SKM-1 treated with dmso at 0.1 percent for 144 hours (cell line): ENCODE data around the gene MEFV.

Experiments
- DNase-seq: peaks from one replicate; lab custom pipeline; 2025; ENCODE audit not compliant: unreplicated experiment; lab: John Stamatoyannopoulos, UW

The MEFV gene

GRCh38 chr16:3268294-3268693 is 11.9 kb upstream of the MEFV start:
- no peak for DNase-seq

- DNase-seq = peak; percentile 47
Measured at GRCh38 chr16:3266873-3267537, 10.6 kb upstream of the MEFV start.

- peak; percentile 97 for DNase-seq
Measured at GRCh38 chr16:3264137-3265036, 8.0 kb upstream of the MEFV start.

GRCh38 chr16:3262517-3262916 is 6.1 kb upstream of the MEFV start:
- no peak for DNase-seq

GRCh38 chr16:3259836-3260235 is 3.4 kb upstream of the MEFV start:
- DNase-seq = peak; percentile 46

GRCh38 chr16:3256866-3257465 is 533 bp upstream of the MEFV start:
- DNase-seq = no peak

- no peak for DNase-seq
Measured at GRCh38 chr16:3254309-3254708, 2.1 kb downstream of the MEFV start.

GRCh38 chr16:3252967-3253366 is 3.5 kb downstream of the MEFV start:
- DNase-seq = no peak

- no peak for DNase-seq
Measured at GRCh38 chr16:3249451-3249850, 7.0 kb downstream of the MEFV start.

GRCh38 chr16:3249020-3249419 is 7.4 kb downstream of the MEFV start:
- DNase-seq = no peak

- DNase-seq = no peak
Measured at GRCh38 chr16:3248596-3248995, 7.8 kb downstream of the MEFV start.

GRCh38 chr16:3246876-3247275 is 9.6 kb downstream of the MEFV start:
- DNase-seq = no peak

- no peak for DNase-seq
Measured at GRCh38 chr16:3246002-3246401, 10.4 kb downstream of the MEFV start.

- no peak for DNase-seq
Measured at GRCh38 chr16:3243882-3244281, 12.6 kb downstream of the MEFV start.

- DNase-seq = peak; percentile 86
Measured at GRCh38 chr16:3242709-3243108, 13.7 kb downstream of the MEFV start.

GRCh38 chr16:3241761-3242160 is 14.7 kb downstream of the MEFV start:
- no peak for DNase-seq

GRCh38 chr16:3235856-3236669 is 20.4 kb downstream of the MEFV start:
- DNase-seq = no peak

GRCh38 chr16:3234857-3235561 is 21.4 kb downstream of the MEFV start, which contains the start of gene ZNF200:
ZNF200 (minus strand) TSS chr16:3235158; CDS start chr16:3233755, 1,403 bp downstream.
- peak; percentile 92 for DNase-seq

- DNase-seq = no peak
Measured at GRCh38 chr16:3234543-3234856, 21.9 kb downstream of the MEFV start.

- DNase-seq = no peak
Measured at GRCh38 chr16:3223913-3224515, 32.4 kb downstream of the MEFV start.
